Endothelial cell (in vitro differentiated cells): ENCODE measurements around the gene TNFRSF19. TPM values are rescaled to one million over a fixed set of nuclear protein-coding genes. Genes with fewer than 3 reads are reported as not detected.

ENCODE experiments used
- DNase-seq: peaks from one replicate; pipeline ENCODE4 v3.0.0; 2021; ENCODE audit warnings: low spot score
- H3K27ac Mint-ChIP-seq: one replicate; pipeline ENCODE4 v1.8.0; 2021; ENCODE audit warnings: mixed read lengths, inconsistent platforms; ENCODE audit not compliant: unreplicated experiment
- H3K27me3 Mint-ChIP-seq: one replicate; pipeline ENCODE4 v1.8.0; 2021; ENCODE audit warnings: mild to moderate bottlenecking, moderate library complexity, mixed read lengths, inconsistent platforms; ENCODE audit not compliant: unreplicated experiment
- H3K36me3 Mint-ChIP-seq: one replicate; pipeline ENCODE4 v1.8.0; 2021; ENCODE audit warnings: mild to moderate bottlenecking, low read depth, mixed read lengths, inconsistent platforms; ENCODE audit not compliant: unreplicated experiment
- H3K4me1 Mint-ChIP-seq: one replicate; pipeline ENCODE4 v1.8.0; 2021; ENCODE audit warnings: mild to moderate bottlenecking, mixed read lengths, inconsistent platforms; ENCODE audit not compliant: unreplicated experiment
- H3K4me3 Mint-ChIP-seq: one replicate; pipeline ENCODE4 v1.8.0; 2021; ENCODE audit warnings: mild to moderate bottlenecking, mixed read lengths, inconsistent platforms; ENCODE audit not compliant: unreplicated experiment
- H3K9me3 Mint-ChIP-seq: one replicate; pipeline ENCODE4 v1.8.0; 2021; ENCODE audit warnings: mixed read lengths, inconsistent platforms; ENCODE audit not compliant: unreplicated experiment
- CTCF ChIP-seq: fragments of 200-600 bp; sonication (generic); IDR thresholded peaks from one replicate; pipeline ENCODE4 v1.5.0; 2021; ENCODE audit warnings: antibody characterized with exemption; ENCODE audit not compliant: unreplicated experiment
- total RNA-seq: library from RNA; stranded (reverse); fragmentation: NEBNext Ultra II Directional; extraction: Animal tissue kit (Norgen Biotek cat#: 25700); gene quantifications from one replicate; pipeline ENCODE4 v1.2.1, GENCODE V29; 2021; ENCODE audit not compliant: unreplicated experiment

TNFRSF19 gene
- total RNA-seq, 1 donor from 2014 or later = 8.8 TPM

- peaks cover 4% of the 10 kb centered on the region for H3K27me3 Mint-ChIP-seq
- H3K4me3 Mint-ChIP-seq = no peak overlapping the region
Observed at GRCh38 chr13:23670793-23671192, 100.6 kb downstream of the TNFRSF19 start.

GRCh38 chr13:23671377-23671776 lies 101.2 kb downstream of the TNFRSF19 start:
- Mint-ChIP-seq H3K4me1 (no peaks in the 10 kb centered on the region), H3K4me3 (no peak overlapping the region), H3K27me3 (peaks cover 4% of the 10 kb centered on the region), H3K9me3 (no peaks in the 10 kb centered on the region), H3K36me3 (no peaks in the 10 kb centered on the region), H3K27ac (no peak overlapping the region)
- no peak for DNase-seq
- no peak for TF ChIP-seq CTCF

More at GRCh38 chr13:23670793-23671192, 100.6 kb downstream of the TNFRSF19 start:
- no peaks in the 10 kb centered on the region for H3K4me1 Mint-ChIP-seq
- DNase-seq = no peak
- H3K27ac Mint-ChIP-seq = no peak overlapping the region
- no peak for TF ChIP-seq CTCF
- no peaks in the 10 kb centered on the region for H3K9me3 Mint-ChIP-seq
- no peaks in the 10 kb centered on the region for H3K36me3 Mint-ChIP-seq

GRCh38 chr13:23671897-23672296 lies 101.7 kb downstream of the TNFRSF19 start:
- H3K9me3 Mint-ChIP-seq = no peaks in the 10 kb centered on the region
- no peak overlapping the region for H3K27ac Mint-ChIP-seq
- no peaks in the 10 kb centered on the region for H3K4me1 Mint-ChIP-seq
- no peak overlapping the region for H3K4me3 Mint-ChIP-seq
- DNase-seq = no peak
- no peaks in the 10 kb centered on the region for H3K36me3 Mint-ChIP-seq
- H3K27me3 Mint-ChIP-seq = peaks cover 4% of the 10 kb centered on the region
- TF ChIP-seq CTCF = no peak

- H3K27me3 Mint-ChIP-seq = peaks cover 4% of the 10 kb centered on the region
- no peak for DNase-seq
- H3K4me1 Mint-ChIP-seq = no peaks in the 10 kb centered on the region
- no peaks in the 10 kb centered on the region for H3K9me3 Mint-ChIP-seq
- H3K4me3 Mint-ChIP-seq = no peak overlapping the region
- H3K36me3 Mint-ChIP-seq = no peaks in the 10 kb centered on the region
- no peak for TF ChIP-seq CTCF
- no peak overlapping the region for H3K27ac Mint-ChIP-seq
Observed at GRCh38 chr13:23672616-23673015, 102.4 kb downstream of the TNFRSF19 start.

GRCh38 chr13:23673354-23673753 lies 103.1 kb downstream of the TNFRSF19 start:
- H3K27ac Mint-ChIP-seq = no peak overlapping the region
- no peaks in the 10 kb centered on the region for H3K4me1 Mint-ChIP-seq
- TF ChIP-seq CTCF = no peak
- DNase-seq = no peak
- no peaks in the 10 kb centered on the region for H3K9me3 Mint-ChIP-seq
- H3K27me3 Mint-ChIP-seq = peaks cover 4% of the 10 kb centered on the region
- no peak overlapping the region for H3K4me3 Mint-ChIP-seq
- H3K36me3 Mint-ChIP-seq = no peaks in the 10 kb centered on the region
